GM23338 (cell line): ENCODE measurements around the gene DIO3.

Experiments used
- CREB1 ChIP-seq: fragments of 250-450 bp; sonication (Bioruptor Pico); IDR thresholded peaks from 2 replicates; pipeline ENCODE4 v1.5.0; 2020; ENCODE audit warnings: low read depth, mild to moderate bottlenecking, moderate library complexity
- CTCF ChIP-seq, 2 experiments: fragments of 200-600 bp in 1 of 2; sonication (generic) in 1 of 2; conservative IDR thresholded peaks; 2 replicates each; pipeline versions ENCODE4 v1.5.1 to v1.6.1; 2016 to 2017; ENCODE audit warnings: antibody characterized with exemption in 2 of 2, low read depth in 2 of 2, mild to moderate bottlenecking in 2 of 2, moderate library complexity in 1 of 2
- EZH2 ChIP-seq: fragments of 200-600 bp; sonication (generic); IDR thresholded peaks from one replicate; pipeline ENCODE4 v1.8.0; 2017; ENCODE audit warnings: antibody characterized with exemption, mild to moderate bottlenecking, low read depth; ENCODE audit not compliant: unreplicated experiment
- EZH2phosphoT487 ChIP-seq: fragments of 200-600 bp; sonication (generic); IDR thresholded peaks from one replicate; pipeline ENCODE4 v1.8.1; 2018; ENCODE audit warnings: antibody characterized with exemption; ENCODE audit not compliant: unreplicated experiment
- JUNB ChIP-seq: IDR thresholded peaks from one replicate; pipeline ENCODE4 v1.6.1; 2016; ENCODE audit warnings: antibody characterized with exemption; ENCODE audit not compliant: unreplicated experiment
- POLR2AphosphoS5 ChIP-seq: IDR thresholded peaks from 2 replicates; pipeline ENCODE4 v1.6.1; 2016; ENCODE audit warnings: antibody characterized with exemption, low read depth
- REST ChIP-seq: IDR thresholded peaks from one replicate; pipeline ENCODE4 v1.6.1; 2018; ENCODE audit warnings: antibody characterized with exemption; ENCODE audit not compliant: unreplicated experiment
- ZNF331 ChIP-seq: fragments of 250-450 bp; sonication (Bioruptor Pico); IDR thresholded peaks from 2 replicates; pipeline ENCODE4 v1.5.0; 2020; ENCODE audit warnings: low read depth, mild to moderate bottlenecking, moderate library complexity
- ZNF462 ChIP-seq: fragments of 250-450 bp; sonication (Bioruptor Pico); IDR thresholded peaks from 2 replicates; pipeline ENCODE4 v1.5.0; 2020; ENCODE audit warnings: mild to moderate bottlenecking, moderate library complexity

GRCh38 chr14:101591582-101591981, 30.3 kb downstream of the DIO3 start:
- TF ChIP-seq CTCF (conservative IDR thresholded peaks at IDR 0.05; ENCODE audit: low read depth in 2 of 2) (no peak), EZH2 (no peak), EZH2phosphoT487 (no peak), ZNF331 (no peak), JUNB (no peak), REST (no peak), POLR2AphosphoS5 (no peak), ZNF462 (CRISPR knock-in tag) (no peak), CREB1 (no peak)
